ENCODE data around the gene SETDB1.

- no peak for TF ChIP-seq CTCF (IDR thresholded peaks at IDR 0.05; ENCODE audit: low read depth, low read length, missing input control)
- TF ChIP-seq FOXA1 (IDR thresholded peaks at IDR 0.05), result no peak
- no peak for TF ChIP-seq MAX (IDR thresholded peaks at IDR 0.05)
- no peak for TF ChIP-seq TAF1 (conservative IDR thresholded peaks at IDR 0.05)
- TF ChIP-seq SP1 (IDR thresholded peaks at IDR 0.05), result no peak
- no peak for TF ChIP-seq GABPA (IDR thresholded peaks at IDR 0.05 in 1 of 2, conservative IDR thresholded peaks at IDR 0.05 in 1 of 2)
- no peak for TF ChIP-seq RAD21 (IDR thresholded peaks at IDR 0.05)
- TF ChIP-seq REST (IDR thresholded peaks at IDR 0.05), result no peak
- TF ChIP-seq YY1 (IDR thresholded peaks at IDR 0.05), result no peak
- no peak for TF ChIP-seq HNF4A (conservative IDR thresholded peaks at IDR 0.05)
- no peak for TF ChIP-seq EGR1 (IDR thresholded peaks at IDR 0.05; ENCODE audit: low read depth in 2 of 2)
- no peak for TF ChIP-seq HNF4G (IDR thresholded peaks at IDR 0.05)
- TF ChIP-seq RXRA (IDR thresholded peaks at IDR 0.05), result no peak
Observed at GRCh38 chr1:150931773-150932172, 5.6 kb downstream of the SETDB1 start.
